Small intestine (tissue), 7 donors: ENCODE data around the gene ZNF644. TPM values are rescaled to one million over a fixed set of nuclear protein-coding genes. Genes with fewer than 3 reads are reported as not detected.
"Not testable (repeated sequence)": the region's sequence is repeated elsewhere in the genome, so short reads cannot be mapped to it uniquely, and the experiment has no call there.

Experiments
- DNase-seq, 2 donors: peaks; one replicate each; pipeline versions ENCODE4 v3.0.0 to v3.0.0-alpha.2; 2013
- FAIRE-seq: peaks from 2 replicates; lab custom pipeline; 2012; peaks lifted over from hg19 to GRCh38; lab: Jason Lieb, UNC
- H3K27ac ChIP-seq, 3 donors: one replicate each; pipeline ENCODE4 v1.5.1; 2013; ENCODE audit warnings: low read length in 2 of 3, mild to moderate bottlenecking in 2 of 3, control low read depth in 1 of 3, inconsistent platforms in 1 of 3, low read depth in 1 of 3, moderate library complexity in 1 of 3
- H3K27me3 ChIP-seq, 3 donors: one replicate each; pipeline ENCODE4 v1.6.1; 2013; ENCODE audit warnings: low read length in 3 of 3, inconsistent platforms in 1 of 3; ENCODE audit not compliant: control insufficient read depth in 3 of 3, insufficient read depth in 3 of 3
- H3K36me3 ChIP-seq, 3 donors: one replicate each; pipeline ENCODE4 v1.6.1; 2013; ENCODE audit warnings: low read length in 3 of 3, inconsistent platforms in 1 of 3, low read depth in 1 of 3, mild to moderate bottlenecking in 1 of 3, moderate library complexity in 1 of 3; ENCODE audit not compliant: control insufficient read depth in 3 of 3, insufficient read depth in 2 of 3
- H3K4me1 ChIP-seq, 3 donors: one replicate each; pipeline ENCODE4 v1.6.1; 2013; ENCODE audit warnings: low read length in 2 of 3, inconsistent platforms in 1 of 3, low read depth in 1 of 3, mild to moderate bottlenecking in 1 of 3, moderate library complexity in 1 of 3; ENCODE audit not compliant: control insufficient read depth in 3 of 3, insufficient read depth in 2 of 3
- H3K4me3 ChIP-seq, 3 donors: one replicate each; pipeline ENCODE4 v1.5.1; 2013; ENCODE audit warnings: low read length in 3 of 3, control low read depth in 1 of 3, inconsistent platforms in 1 of 3, low read depth in 1 of 3, mild to moderate bottlenecking in 1 of 3, moderate library complexity in 1 of 3
- H3K9me3 ChIP-seq, 2 donors: one replicate each; pipeline ENCODE4 v1.6.1; 2013; ENCODE audit warnings: low read depth in 1 of 2, low read length in 1 of 2; ENCODE audit not compliant: control insufficient read depth in 2 of 2, insufficient read depth in 1 of 2
- WGBS, 3 donors: extraction: QIAGEN DNeasy Blood & Tissue Kit; methylation state at CpG; one replicate each; pipeline ENCODE4 v1.1.7; 2013; 5-methylcytosine and 5-hydroxymethylcytosine counted together
- polyA plus RNA-seq, 4 donors: library from polyadenylated mRNA; stranded (reverse) in 3 of 4; unstranded in 1 of 4; fragments of 200-250 nt in 3 of 4; fragments of 120-200 nt in 1 of 4; gene quantifications; one replicate each; pipeline versions ENCODE4 v1.2.1 to v1.2.3, GENCODE V29; 2013
- donor health status: healthy with polysubstance abuse.
- donor health status: control.
- donor health status: control.
- donor health status: Bipolar disorder and iron deficiency.
- donor health status: healthy.

ZNF644 gene
- polyA plus RNA-seq, 4 donors, result 14.1 to 39.3 (median 17.0) TPM

DNA sequence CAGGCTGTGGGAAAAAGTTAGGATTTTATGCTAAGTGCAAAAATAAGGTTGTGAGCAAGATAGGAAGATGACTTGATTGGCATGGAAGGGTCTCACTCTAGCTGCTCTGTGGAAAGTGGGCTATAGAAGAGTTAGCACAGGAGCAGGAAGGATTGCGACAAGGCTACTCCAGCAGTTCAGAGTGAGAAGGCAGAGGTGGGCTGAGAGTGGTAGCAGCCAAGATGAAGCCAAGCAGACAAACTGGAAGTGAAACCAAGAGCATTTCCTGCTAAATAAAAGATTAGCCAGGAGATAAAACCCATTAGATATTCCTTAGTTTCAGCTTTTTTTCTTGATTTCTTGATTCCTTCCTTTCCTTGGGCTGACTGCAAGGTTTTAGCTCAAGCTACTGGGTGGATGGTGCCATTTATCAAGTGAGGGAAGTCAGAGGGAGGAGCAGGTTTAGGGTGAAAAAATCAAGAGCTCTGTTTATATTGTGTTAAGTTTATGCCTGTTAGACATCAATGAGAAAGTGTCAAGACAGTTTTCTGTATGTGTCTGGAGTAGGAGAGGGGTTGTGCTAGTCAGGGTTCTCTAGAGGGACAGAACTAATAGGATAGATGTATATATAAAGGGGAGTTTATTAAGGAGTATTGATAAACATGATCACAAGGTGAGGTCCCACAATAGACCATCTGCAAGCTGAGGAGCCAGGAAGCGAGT lies 33.1 kb upstream of the ZNF644 start:
- Histone ChIP-seq H3K4me1 (no peaks in the 10 kb centered on the region), H3K27ac (no peak overlapping the region), H3K27me3 (no peaks in the 10 kb centered on the region), H3K4me3 (no peak overlapping the region), H3K36me3 (no peaks in the 10 kb centered on the region), H3K9me3 (no peaks in the 10 kb centered on the region)
- FAIRE-seq, result no peak
- no peak for DNase-seq
- 79 to 97% (median 81%) methylated on average over 2 of the region's 2 CpGs for WGBS, 3 donors

GRCh38 chr1:91053630-91054029 lies 31.8 kb upstream of the ZNF644 start:
- Histone ChIP-seq H3K36me3 (no peaks in the 10 kb centered on the region), H3K9me3 (no peaks in the 10 kb centered on the region), H3K4me1 (no peaks in the 10 kb centered on the region), H3K27me3 (no peaks in the 10 kb centered on the region), H3K27ac (no peak overlapping the region), H3K4me3 (no peak overlapping the region)
- no peak for DNase-seq
- FAIRE-seq, result no peak
- WGBS, 3 donors, result 57 to 65% (median 64%) methylated on average over 2 of the region's 2 CpGs

- DNase-seq, H3K9me3 ChIP-seq, H3K27ac ChIP-seq, H3K36me3 ChIP-seq, H3K4me3 ChIP-seq, FAIRE-seq, H3K27me3 ChIP-seq, H3K4me1 ChIP-seq: not testable (repeated sequence)
- WGBS, 3 donors, result 74 to 86% (median 78%) methylated on average over 2 of the region's 2 CpGs
Measured at GRCh38 chr1:91049551-91049950, 27.7 kb upstream of the ZNF644 start.

GRCh38 chr1:91046766-91047165 lies 24.9 kb upstream of the ZNF644 start:
- WGBS, 3 donors, result 60 to 76% (median 68%) methylated on average over 2 of the region's 2 CpGs

GRCh38 chr1:91045284-91045683 lies 23.4 kb upstream of the ZNF644 start:
- H3K27me3 ChIP-seq, result no peaks in the 10 kb centered on the region
- H3K4me3 ChIP-seq, result no peak overlapping the region
- no peaks in the 10 kb centered on the region for H3K36me3 ChIP-seq
- no peak overlapping the region for H3K27ac ChIP-seq
- no peak for DNase-seq
- WGBS, 3 donors, result 72 to 81% (median 80%) methylated on average over 1 of the region's 1 CpG
- FAIRE-seq, result no peak
- no peaks in the 10 kb centered on the region for H3K4me1 ChIP-seq
- peaks cover 0 to 19% of the 10 kb centered on the region in 2 donors for H3K9me3 ChIP-seq

More at GRCh38 chr1:91046766-91047165, 24.9 kb upstream of the ZNF644 start:
- peaks cover 0 to 13% of the 10 kb centered on the region in 2 donors for H3K9me3 ChIP-seq
- no peak for FAIRE-seq
- H3K27ac ChIP-seq, result no peak overlapping the region
- peak in 1 of 2 donors; percentile 58 for DNase-seq
- no peaks in the 10 kb centered on the region for H3K4me1 ChIP-seq
- no peaks in the 10 kb centered on the region for H3K27me3 ChIP-seq
- H3K4me3 ChIP-seq, result no peak overlapping the region
- H3K36me3 ChIP-seq, result no peaks in the 10 kb centered on the region

DNA sequence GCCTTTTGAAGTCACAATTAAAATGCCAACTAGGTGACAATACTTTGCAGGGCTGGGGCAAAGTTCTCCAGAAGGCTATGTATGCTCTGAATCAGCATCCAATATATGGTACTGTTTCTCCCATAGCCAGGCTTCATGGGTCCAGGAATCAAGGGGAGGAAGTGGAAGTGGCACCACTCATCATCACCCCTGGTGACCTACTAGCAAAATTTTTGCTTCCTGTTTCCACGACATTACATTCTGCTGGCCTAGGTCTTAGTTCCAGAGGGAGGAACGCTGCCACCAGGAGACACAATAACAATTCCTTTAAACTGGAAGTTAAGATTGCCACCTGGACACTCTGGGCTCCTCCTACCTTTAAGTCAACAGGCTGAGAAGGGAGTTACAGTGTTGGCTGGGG lies 22.9 kb upstream of the ZNF644 start:
- not testable (repeated sequence) for H3K27ac ChIP-seq, H3K4me1 ChIP-seq, DNase-seq, H3K4me3 ChIP-seq, H3K27me3 ChIP-seq, H3K36me3 ChIP-seq, FAIRE-seq
- 38 to 70% (median 52%) methylated on average over 2 of the region's 2 CpGs for WGBS, 3 donors
- peaks cover 0 to 19% of the 10 kb centered on the region in 2 donors for H3K9me3 ChIP-seq

DNA sequence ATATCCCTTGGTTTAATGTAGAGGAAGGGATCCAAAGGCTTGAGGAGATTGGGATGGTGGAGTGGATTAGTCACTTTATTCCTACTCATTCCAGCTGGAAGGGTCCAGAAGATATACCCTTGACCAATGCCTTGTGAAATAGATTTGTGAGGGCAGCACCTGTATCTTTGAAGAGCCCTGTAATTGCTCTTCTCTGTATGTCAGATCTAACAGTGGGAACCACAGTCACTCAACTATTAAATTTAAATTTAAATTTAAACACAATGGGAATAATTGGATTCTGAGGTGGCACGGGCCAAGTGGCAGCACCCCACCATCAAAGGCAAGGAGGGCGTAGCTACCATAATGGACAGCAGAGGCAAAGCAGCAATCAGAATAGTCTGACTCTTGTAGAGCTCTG lies 20.5 kb upstream of the ZNF644 start:
- H3K9me3 ChIP-seq, result peaks cover 0 to 19% of the 10 kb centered on the region in 2 donors
- not testable (repeated sequence) for H3K27me3 ChIP-seq, H3K4me1 ChIP-seq, FAIRE-seq, H3K27ac ChIP-seq, H3K36me3 ChIP-seq, DNase-seq, H3K4me3 ChIP-seq
- WGBS, 3 donors, result 72 to 84% (median 72%) methylated on average over 2 of the region's 2 CpGs

- FAIRE-seq (no peak), DNase-seq (no peak)
- Histone ChIP-seq H3K4me1 (peaks cover 0 to 7% (median 3%) of the 10 kb centered on the region in 3 donors), H3K27me3 (no peaks in the 10 kb centered on the region), H3K4me3 (no peak overlapping the region), H3K27ac (no peak overlapping the region), H3K36me3 (no peaks in the 10 kb centered on the region), H3K9me3 (peaks cover 0 to 19% of the 10 kb centered on the region in 2 donors)
- WGBS, 3 donors, result 87 to 91% (median 91%) methylated on average over 5 of the region's 5 CpGs
Measured at GRCh38 chr1:91038582-91038981, 16.7 kb upstream of the ZNF644 start.
